ENCODE data around the gene FAM78A.

FAM78A gene

DNA sequence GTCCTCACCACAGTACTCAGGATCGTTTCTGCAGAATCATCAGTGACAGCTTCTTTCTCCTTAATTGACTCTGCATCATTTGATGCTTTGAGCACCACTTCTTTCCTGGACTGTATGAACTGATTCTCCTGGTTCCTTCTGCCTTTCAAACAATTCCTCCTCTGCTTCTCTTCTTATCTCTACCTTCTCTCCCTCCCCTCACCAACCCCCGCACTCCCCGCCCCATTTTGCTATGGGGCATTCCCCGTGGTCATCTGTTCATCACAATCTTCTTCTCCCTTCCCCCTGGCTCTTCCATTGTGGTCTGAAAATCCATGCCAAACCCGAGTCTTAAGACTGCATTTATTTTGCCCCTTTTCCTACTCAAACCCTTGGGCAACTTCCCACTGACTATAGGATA, 57.9 kb downstream of the FAM78A start:
- TF ChIP-seq, protein P1, sequence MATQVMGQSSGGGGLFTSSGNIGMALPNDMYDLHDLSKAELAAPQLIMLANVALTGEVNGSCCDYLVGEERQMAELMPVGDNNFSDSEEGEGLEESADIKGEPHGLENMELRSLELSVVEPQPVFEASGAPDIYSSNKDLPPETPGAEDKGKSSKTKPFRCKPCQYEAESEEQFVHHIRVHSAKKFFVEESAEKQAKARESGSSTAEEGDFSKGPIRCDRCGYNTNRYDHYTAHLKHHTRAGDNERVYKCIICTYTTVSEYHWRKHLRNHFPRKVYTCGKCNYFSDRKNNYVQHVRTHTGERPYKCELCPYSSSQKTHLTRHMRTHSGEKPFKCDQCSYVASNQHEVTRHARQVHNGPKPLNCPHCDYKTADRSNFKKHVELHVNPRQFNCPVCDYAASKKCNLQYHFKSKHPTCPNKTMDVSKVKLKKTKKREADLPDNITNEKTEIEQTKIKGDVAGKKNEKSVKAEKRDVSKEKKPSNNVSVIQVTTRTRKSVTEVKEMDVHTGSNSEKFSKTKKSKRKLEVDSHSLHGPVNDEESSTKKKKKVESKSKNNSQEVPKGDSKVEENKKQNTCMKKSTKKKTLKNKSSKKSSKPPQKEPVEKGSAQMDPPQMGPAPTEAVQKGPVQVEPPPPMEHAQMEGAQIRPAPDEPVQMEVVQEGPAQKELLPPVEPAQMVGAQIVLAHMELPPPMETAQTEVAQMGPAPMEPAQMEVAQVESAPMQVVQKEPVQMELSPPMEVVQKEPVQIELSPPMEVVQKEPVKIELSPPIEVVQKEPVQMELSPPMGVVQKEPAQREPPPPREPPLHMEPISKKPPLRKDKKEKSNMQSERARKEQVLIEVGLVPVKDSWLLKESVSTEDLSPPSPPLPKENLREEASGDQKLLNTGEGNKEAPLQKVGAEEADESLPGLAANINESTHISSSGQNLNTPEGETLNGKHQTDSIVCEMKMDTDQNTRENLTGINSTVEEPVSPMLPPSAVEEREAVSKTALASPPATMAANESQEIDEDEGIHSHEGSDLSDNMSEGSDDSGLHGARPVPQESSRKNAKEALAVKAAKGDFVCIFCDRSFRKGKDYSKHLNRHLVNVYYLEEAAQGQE (IDR thresholded peaks at IDR 0.05; ENCODE audit: insufficient read depth in 1 of 2, low read depth in 2 of 2, low read length in 2 of 2) = no peak
- TF ChIP-seq POLR2AphosphoS5 (IDR thresholded peaks at IDR 0.05; ENCODE audit: low read depth, low read length) (no peak), FOXP2 (optimal IDR thresholded peaks at IDR 0.05; ENCODE audit: borderline replicate concordance, extremely low read depth, extremely low read length, insufficient read depth) (no peak), TAF1 (IDR thresholded peaks at IDR 0.05; ENCODE audit: borderline replicate concordance, insufficient read depth, low read length) (no peak), SIN3A (IDR thresholded peaks at IDR 0.05; ENCODE audit: borderline replicate concordance, insufficient read depth, low read length) (no peak)

DNA sequence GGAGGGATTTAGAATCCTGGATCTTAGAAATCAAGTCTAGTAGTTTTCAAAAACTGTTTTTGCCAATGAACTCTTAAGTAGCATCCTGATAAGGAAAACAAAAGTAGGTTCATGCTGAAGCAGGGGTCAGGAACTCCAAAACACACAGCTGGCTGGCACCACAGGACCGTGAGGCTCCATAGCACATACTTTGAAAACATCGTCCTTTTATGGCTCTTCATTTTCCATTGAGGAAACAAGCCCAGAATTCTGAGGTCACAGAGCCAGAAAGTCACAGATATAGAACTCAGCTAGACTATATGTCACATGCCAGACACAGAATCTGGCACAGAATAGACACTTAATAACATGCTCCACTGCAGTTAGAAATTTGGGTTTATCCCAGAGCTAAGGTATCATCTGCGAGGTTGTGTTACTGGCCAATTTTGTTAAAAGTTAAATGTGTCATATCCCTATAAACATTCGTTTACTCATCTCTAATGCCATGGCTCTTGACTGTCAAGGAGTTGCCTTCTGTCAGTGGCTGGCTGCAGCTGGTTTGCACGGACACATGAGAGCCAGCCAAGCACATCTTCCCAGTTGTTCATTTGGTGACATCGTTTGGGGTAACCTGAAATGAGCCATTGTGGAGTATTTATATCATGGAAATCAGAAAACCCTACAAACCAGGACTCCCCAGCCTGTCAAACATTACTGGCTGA, 58.8 kb downstream of the FAM78A start:
- TF ChIP-seq TAF1 (IDR thresholded peaks at IDR 0.05; ENCODE audit: borderline replicate concordance, insufficient read depth, low read length) = no peak
- TF ChIP-seq FOXP2 (optimal IDR thresholded peaks at IDR 0.05; ENCODE audit: borderline replicate concordance, extremely low read depth, extremely low read length, insufficient read depth) = no peak
- TF ChIP-seq POLR2AphosphoS5 (IDR thresholded peaks at IDR 0.05; ENCODE audit: low read depth, low read length) = no peak
- no peak for TF ChIP-seq SIN3A (IDR thresholded peaks at IDR 0.05; ENCODE audit: borderline replicate concordance, insufficient read depth, low read length)

DNA sequence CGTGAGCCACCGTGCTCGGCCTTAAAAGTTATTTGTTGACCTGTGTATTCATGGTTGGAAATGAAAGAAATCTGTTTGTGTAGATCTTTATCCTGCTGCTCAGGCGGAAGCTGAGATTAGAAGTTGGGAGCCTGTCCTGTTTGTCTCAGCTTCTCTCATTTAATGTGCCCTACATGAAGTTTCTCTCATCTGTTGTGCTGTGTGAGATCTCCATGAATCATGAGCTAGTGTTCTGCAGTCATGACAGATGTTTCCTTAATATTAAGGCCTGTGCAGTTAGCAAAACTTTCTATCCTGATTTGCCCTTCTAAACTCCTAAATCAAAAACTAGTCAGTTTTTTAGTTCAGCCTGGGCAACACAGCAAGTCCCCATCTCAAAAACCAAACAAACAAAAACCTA, 59.5 kb downstream of the FAM78A start:
- TF ChIP-seq POLR2AphosphoS5 (IDR thresholded peaks at IDR 0.05; ENCODE audit: low read depth, low read length) = no peak
- TF ChIP-seq SIN3A (IDR thresholded peaks at IDR 0.05; ENCODE audit: borderline replicate concordance, insufficient read depth, low read length) = no peak
- no peak for TF ChIP-seq FOXP2 (optimal IDR thresholded peaks at IDR 0.05; ENCODE audit: borderline replicate concordance, extremely low read depth, extremely low read length, insufficient read depth)
- TF ChIP-seq, protein P1 (IDR thresholded peaks at IDR 0.05; ENCODE audit: insufficient read depth in 1 of 2, low read depth in 2 of 2, low read length in 2 of 2) = no peak

DNA sequence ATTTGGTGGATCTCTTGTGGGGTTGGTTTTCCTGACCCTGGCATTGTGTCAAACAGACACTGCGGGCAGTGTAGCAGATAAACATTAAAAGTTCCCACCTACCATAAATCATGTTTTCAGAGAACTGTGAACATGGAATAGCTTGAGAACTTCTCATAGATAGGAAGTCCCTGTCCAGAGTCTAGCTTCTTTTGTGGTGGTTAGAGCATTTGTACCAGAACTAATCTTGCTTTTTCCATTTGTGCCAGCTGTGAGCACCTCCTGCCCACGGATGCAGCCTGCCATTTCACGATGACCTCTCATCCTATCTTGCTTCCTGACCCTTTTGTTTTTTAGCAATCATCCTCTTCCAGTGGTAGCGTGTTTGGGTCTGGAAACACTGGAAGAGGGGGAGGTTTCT, 61.4 kb downstream of the FAM78A start:
- TF ChIP-seq FOXP2 (optimal IDR thresholded peaks at IDR 0.05; ENCODE audit: borderline replicate concordance, extremely low read depth, extremely low read length, insufficient read depth) (no peak), POLR2AphosphoS5 (IDR thresholded peaks at IDR 0.05; ENCODE audit: low read depth, low read length) (no peak), SIN3A (IDR thresholded peaks at IDR 0.05; ENCODE audit: borderline replicate concordance, insufficient read depth, low read length) (no peak), TAF1 (IDR thresholded peaks at IDR 0.05; ENCODE audit: borderline replicate concordance, insufficient read depth, low read length) (no peak)
- TF ChIP-seq, protein P1 (IDR thresholded peaks at IDR 0.05; ENCODE audit: insufficient read depth in 1 of 2, low read depth in 2 of 2, low read length in 2 of 2) = no peak

DNA sequence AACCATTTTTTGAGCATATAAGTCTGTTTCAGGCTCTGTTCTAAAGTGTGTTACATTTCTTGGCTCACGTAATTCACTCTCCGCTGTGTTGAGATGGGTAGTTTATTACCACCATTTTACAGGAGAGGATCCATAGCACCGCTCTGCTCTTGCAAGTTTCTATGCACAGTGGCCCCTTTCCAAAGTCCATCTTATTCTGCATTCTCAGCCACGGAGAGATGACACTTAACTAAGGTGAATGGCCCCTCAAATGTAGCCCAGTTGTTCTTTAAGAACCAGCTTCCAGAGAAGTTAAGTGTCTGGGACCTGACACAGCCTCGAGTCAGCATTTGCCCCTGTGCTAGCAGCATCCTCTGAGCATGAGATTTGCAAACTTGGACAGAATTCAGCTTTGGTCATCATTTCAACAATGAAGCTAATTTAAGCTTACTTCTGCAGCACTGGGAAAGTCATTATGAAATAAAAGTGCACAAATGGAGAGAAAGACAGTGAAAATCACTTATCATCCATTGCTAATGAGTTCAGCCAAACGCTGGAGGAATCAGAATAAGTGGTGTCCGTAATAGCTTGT, 61.9 kb downstream of the FAM78A start:
- TF ChIP-seq TAF1 (IDR thresholded peaks at IDR 0.05; ENCODE audit: borderline replicate concordance, insufficient read depth, low read length) (no peak), POLR2AphosphoS5 (IDR thresholded peaks at IDR 0.05; ENCODE audit: low read depth, low read length) (no peak)
- TF ChIP-seq, protein P1 (IDR thresholded peaks at IDR 0.05; ENCODE audit: insufficient read depth in 1 of 2, low read depth in 2 of 2, low read length in 2 of 2) = no peak

Measured in PFSK-1 (cell line).